ENCODE results near the gene HMCES.
"Not testable (repeated sequence)": the region's sequence is repeated elsewhere in the genome, so short reads cannot be mapped to it uniquely, and the experiment has no call there.

HMCES gene

DNA sequence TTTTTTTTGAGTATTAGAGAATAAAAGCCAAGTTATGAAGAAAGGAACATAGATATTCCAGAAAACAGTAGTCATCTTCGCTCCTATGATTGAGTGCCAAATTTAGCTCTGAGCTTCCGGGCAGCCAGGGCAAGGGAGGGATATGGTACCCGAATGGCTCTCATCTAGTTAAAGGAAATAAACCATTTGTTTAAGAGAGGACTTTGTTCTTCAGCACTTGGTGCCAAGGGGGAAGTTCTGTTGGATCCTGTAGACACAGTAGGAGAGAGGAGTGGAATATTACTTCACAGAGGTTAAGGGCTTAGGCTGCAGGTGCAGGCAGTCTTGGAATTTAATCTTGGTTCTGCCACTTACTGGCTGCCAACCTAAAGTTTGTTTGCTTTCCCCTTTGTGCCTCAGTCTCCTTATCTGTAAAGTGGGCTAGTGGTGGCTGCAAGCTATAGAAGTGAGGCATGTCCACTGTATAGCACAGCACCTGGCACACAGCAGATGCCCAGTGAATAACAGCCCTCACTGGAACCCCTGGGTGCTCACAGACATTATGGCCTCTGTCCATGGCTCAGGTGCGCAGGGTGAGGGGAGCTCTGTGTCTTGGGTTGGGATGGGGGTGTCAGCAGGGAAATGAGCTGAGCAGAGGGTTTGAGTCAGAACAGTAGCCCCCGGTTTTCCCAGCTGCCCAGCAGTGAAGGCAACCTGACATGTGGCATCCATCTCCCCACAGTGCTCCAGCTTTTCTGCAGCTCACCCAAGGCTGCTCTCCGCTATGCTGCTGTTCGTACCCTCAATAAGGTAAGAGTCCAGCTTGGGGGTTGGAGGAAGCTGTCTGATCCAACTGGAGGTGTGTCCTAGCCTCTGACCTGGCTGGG is 18.8 kb upstream of the HMCES start:
- no peak for DNase-seq

- no peak for DNase-seq
These were observed 18.1 kb upstream of the HMCES start for GRCh38 chr3:129260606-129261005.

DNA sequence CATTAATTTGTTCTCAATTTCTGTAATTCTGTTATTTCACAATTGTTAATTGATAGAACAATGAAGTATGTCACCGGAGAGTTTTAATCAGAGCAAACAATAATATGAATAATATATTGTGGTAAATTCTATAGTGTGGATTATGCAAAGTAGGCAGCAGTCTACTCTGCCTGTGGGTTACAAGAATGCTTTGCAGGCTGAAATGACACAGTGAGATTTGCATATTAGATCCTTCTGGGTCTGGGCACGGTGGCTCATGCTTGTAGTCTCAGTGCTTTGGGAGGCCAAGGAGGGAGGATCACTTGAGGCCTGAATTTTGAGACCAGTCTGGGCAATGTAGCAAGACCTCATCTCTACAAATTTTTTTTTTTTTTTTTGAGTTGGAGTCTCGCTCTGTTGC is 16.8 kb upstream of the HMCES start:
- no peak for DNase-seq

DNA sequence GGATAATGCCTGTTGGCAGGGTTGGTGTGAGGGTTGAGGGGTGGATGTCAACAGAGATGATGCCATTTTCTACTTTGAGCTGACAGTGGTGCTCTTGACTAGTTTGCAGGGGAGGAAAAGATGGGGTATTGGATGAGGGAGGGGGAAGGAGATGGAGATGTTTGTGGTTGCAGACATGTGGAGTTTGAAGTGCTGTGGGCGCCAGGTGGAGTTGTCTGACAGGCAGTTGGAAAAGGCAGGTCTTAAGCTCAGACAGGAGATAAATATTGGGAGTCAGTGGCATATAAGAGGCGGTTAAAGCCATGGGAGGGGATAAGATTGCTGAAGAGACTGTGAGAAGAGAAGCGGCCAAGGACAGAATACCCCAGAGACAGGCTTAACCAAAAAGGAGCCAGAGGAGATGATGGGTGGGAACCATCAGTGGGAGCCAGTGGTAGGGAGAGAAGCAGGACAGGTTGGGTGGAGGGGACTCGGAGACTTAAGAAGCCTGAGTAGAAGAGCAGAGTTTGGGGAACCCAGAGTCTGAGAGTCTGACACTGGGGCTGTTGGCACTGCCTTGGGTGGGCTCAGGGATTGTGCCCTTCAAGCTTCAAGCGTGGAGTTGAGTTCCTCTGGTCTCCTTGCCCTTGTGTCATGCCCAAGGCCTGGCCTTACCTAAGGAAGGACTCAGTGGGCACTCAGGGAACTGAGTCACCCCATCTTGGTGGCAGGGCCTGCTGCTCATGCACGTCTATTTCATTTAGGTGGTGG is 15.3 kb upstream of the HMCES start:
- DNase-seq: no peak

DNA sequence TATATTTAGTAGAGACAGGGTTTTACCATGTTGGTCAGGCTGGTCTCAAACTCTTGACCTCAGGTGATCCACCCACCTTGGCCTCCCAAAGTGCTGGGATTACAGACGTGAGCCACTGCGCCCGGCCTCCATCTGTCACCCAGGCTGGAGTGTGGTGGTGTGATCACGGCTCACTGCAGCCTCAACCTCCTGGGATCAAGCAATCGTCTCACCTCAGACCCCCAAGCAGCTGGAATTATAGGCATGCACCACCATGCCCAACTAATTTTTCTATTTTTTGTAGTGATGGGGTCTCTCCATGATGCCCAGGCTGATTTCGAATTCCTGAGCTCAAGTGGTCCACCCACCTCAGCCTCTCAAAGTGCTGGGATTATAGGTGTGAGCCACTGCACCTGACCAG is 13.7 kb upstream of the HMCES start:
- not testable (repeated sequence) for DNase-seq

- no peak for DNase-seq
These were observed 12.0 kb upstream of the HMCES start for GRCh38 chr3:129266651-129267050.

GRCh38 chr3:129268396-129268795 is 10.3 kb upstream of the HMCES start:
- DNase-seq: no peak

- no peak for DNase-seq
These were observed 7.0 kb upstream of the HMCES start for GRCh38 chr3:129271674-129272073.

DNA sequence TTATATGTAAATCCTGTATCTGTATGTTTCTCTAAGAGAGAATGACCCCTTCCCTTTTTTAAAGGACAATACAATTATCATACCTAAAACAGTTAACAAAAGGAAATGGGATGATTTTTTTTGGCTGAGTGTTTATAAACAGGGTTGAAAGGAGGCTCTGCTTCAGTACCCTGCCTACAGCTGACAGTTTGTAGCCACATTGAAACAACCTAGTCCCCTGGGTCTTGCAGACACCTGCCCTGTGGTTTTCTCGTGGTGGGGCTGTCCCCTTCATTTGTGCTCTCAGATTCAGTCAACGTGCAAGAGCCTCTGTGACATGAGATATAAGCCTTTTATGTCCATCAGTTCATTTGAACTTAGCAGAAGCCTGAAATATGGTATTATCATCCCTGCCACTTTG is 2.3 kb upstream of the HMCES start:
- DNase-seq: no peak

- DNase-seq: no peak
These were observed 820 bp upstream of the HMCES start for GRCh38 chr3:129277829-129278271.

- no peak for DNase-seq
These were observed 566 bp downstream of the HMCES start for GRCh38 chr3:129278966-129279906.

GRCh38 chr3:129280183-129280582 is 1.5 kb downstream of the HMCES start:
- DNase-seq: no peak

DNA sequence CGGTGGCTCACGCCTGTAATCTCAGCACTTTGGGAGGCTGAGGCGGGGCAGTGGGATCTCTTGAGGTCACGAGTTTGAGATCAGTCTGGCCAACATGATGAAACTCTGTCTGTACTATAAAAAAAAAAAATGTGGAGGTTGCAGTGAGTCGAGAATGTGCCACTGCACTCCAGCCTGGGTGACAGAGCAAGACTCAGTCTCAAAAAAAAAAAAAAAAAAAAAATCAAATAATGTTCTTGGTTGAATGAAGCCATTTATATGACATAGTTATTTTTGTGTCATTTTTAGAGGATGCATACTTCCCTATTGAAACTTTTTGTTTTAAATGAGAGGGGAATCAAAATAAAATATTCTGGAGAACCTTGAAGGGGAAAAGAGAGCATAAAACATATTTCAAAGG is 3.1 kb downstream of the HMCES start:
- no peak for DNase-seq

GRCh38 chr3:129282727-129283327 is 4.2 kb downstream of the HMCES start:
- no peak for DNase-seq

DNA sequence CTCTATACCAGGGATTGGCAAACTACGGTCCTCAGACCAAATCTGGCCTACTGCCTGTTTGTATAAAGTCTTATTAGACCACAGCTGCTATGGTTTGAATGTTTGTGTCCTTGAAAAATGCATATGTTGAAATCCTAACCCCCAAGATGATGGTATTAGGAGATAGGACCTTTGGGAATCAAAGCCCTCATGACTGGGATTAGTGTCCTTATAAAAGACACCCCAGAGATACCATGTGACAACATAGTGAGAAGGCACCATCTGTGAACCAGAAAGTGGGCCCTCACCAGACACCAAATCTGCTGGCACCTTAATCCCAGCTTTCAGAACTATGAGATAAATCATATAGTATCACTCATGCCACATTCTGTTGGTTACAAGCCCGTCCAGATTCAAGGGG is 7.4 kb downstream of the HMCES start:
- no peak for DNase-seq

- DNase-seq: no peak
These were observed 9.8 kb downstream of the HMCES start for GRCh38 chr3:129288446-129288845.

DNA sequence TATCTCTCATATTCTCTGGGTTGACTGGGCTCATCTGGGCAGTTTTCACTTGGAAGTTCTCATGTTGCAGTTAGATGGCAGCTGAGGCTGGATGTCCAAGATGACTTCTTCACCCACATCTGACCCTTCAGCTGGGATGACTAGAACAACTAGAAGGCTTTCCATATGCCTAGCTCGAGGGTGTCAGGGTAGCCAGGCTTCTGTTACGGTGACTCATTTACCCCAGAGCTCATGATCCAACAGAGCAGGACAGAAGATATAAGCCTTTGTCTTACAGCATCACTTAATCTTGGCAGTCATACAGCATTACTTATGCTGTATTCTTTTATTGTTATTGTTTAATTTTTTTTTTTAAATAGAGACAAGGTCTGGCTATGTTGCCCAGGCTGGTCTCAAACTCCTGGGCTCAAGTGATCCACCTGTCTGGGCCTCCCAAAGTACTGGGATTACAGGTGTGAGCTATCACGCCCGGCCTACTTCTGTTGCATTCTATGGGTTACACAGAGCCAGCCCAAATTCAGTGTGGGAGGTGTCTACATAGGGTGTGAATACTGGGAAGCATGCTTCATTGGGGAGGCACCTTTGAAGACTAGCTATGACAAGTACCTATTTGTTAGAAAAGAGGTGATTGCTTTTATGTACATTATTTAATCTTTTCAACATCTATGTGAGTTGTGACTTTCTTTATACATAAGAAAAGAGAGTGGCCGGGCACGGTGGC is 10.7 kb downstream of the HMCES start:
- no peak for DNase-seq

DNA sequence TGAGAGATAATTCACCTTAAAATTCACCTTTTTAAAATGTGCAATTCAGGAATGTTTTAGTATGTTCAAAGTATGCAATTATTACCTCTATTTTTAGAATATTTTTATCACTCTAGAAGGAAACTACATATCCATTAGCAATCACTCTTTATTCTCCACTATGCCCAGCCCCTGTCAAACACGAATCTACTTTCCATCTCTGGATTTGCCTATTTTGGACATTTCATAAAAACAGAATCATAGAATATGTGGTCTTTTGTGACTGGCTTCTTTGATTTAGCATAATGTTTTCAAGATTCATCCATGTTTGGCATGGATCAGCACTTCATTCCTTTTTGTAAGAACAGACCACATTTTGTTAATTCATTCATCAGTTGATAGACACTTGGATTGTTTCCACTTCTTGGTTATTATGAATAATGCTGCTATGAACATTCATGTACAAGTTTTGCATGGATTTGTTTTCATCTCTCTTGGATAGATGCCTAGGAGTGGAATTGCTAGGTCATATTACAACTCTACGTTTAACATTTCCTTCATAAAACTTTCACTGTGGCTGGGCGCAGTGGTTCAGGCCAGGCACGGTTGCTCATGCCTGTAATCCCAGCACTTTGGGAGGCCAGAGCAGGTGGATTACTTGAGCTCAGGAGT is 12.7 kb downstream of the HMCES start:
- no peak for DNase-seq

DNA sequence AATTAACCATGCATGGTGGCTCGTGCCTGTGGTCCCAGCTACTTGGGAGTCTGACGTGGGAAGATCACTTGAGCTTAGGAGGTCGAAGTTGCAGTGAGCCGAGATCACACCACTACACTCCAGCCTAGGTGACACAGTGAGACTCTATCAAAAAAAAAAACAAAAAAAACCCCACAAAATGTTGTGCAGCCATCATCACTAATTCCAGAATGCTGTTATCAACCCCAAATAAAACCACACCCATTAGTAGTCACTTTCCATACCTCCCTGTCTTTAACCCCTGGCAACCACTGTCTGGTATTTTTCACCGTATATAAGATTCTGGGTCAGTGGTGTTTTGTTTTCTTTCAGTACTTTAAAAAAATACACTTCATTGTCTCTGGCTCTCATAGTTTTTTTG is 16.6 kb downstream of the HMCES start:
- DNase-seq: no peak

DNA sequence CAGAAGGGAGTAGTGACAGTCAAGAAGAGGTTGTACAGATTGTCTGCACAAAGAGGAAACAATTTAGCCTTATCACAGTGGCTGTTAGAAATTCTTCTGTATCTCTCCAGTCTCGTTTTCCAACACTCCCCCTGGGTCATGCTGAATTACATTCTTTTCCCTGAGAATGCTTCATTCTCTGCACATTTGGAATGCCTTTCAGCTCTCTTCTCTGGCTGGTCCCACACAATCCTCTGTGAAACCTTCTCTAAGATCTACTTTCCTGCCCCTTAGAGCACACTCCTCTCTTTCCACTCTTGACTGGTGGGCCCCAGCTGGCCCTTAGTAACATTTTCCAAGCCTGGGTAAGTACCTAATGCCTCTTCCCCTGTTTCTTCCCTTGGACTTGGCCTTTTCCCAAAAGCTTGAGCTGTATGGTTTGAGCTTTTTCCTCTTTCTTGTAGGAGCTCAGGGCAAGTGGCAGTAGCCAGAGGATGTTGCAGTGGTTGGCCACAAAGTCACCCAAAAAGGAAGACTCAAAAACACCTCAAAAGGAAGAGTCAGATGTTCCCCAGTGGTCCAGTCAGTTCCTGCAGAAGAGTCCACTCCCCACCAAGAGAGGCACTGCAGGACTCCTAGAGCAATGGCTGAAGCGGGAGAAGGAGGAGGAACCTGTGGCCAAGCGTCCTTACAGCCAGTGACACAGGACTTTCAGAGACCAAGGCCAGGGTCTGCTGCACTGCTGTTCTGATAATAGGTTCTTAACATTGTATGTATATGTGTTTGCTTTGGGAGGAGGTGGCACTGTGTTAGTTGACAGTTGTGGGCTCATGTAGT is 25.7 kb downstream of the HMCES start:
- DNase-seq: no peak

- DNase-seq: no peak
These were observed 26.2 kb downstream of the HMCES start for GRCh38 chr3:129304962-129305222.
